HG02610 (cell line): ENCODE results near the gene PSG1.
"Not testable (repeated sequence)": the region's sequence is repeated elsewhere in the genome, so short reads cannot be mapped to it uniquely, and the experiment has no call there.

Source experiments
- ATAC-seq: cut with Tn5 transposase; IDR thresholded peaks from one replicate; pipeline ENCODE4 v1.9.1; 2021; ENCODE audit warnings: mild to moderate bottlenecking, moderate library complexity; ENCODE audit not compliant: unreplicated experiment

Gene PSG1

DNA sequence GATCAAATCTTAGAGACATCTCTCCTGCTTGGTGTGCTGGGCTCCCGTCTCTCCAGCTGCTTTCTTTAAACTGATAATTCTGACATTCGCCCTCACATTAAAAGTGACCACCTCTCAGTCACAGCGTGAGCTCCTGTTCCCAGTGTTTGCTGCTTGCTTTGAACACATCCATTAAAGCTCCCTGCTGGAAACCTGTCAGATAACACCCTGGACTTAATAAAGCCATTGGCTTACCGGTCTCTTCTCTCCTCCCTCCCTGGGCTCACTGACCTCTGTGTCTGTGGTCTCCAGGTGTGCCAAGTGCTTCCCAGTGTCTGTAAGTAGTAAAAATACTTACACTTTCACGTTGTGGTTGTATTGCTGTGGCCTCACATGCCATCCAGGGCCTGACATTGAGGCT lies 2.5 kb upstream of the PSG1 start:
- not testable (repeated sequence) for ATAC-seq

DNA sequence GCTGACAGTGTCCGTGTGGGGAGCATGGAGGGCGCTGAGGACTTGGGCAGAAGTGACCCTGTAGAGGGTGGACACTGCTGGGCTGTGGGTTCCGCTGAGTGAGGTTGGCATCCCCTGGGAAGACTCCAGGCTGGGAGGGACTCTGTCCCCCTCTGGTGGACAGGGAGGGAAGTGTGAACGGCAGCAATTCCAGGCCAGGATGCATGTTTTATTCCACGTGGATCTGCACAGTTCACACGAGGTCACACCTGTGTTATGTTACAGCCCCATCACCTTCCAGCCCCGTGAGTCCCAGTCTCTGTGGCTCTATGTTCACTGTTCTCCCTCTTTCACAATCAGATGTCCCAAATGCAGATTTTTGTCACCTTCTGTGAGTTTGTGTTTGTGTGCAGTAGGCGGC lies 1.8 kb upstream of the PSG1 start:
- ATAC-seq, result not testable (repeated sequence)

DNA sequence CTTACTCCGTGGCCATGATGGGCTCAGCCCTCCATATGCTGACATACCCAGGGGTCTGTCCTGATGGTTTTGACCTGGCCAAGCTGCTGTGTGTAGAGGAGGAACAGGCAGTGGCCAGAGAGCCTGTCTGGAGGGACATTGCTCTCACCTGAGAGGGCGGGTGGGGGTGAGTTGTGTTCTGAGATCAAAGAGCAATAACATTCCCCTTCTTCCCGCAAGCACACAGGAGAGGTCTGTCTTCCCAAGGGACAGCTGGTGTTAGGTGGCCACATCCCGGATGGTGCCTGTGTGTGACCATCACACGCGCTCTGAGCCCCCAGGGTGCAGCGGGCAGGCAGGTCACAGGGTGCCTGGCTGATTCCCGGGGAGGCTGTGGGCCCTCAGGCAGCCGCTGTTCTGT lies 1.1 kb upstream of the PSG1 start:
- ATAC-seq, result not testable (repeated sequence)

DNA sequence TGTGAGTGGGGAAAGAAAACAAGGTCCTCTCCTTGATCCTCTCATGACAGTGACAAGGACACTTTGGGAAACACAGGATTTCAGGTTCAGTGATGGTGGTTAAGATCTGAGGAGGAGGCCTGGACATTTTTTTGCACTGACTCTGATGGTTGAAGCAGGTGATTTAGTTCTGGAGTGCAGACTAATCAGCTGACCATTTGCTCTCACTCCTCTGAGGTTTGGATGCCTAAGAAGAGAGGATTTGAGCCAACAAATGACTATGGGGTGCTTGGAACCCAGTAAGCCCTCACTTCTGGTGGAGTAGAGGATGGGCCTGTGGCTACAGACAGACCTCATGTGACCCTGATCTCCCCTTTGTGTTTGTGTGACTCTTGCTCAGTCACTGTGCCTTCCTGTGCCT lies 2.9 kb downstream of the PSG1 start:
- ATAC-seq, result not testable (repeated sequence)

DNA sequence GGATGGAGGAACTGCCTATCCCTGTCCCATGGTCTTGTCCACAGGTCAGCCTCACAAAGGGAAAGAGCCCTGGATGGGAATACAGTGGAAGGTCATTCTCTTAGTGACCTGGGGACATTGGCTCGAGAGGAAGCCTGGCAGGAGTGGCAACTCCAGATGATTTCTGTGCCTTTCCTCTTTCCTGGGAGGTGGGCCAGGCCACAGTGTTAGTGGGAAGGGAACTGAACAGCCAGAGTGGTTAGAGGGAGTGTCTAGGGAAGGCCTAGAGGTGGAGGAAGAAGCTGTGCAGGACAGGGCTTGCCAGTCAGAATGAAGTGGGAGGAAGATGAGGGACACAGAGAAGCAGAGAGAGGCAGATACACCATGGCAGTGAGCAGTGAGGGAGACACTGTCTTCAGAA lies 3.6 kb downstream of the PSG1 start:
- ATAC-seq, result not testable (repeated sequence)

DNA sequence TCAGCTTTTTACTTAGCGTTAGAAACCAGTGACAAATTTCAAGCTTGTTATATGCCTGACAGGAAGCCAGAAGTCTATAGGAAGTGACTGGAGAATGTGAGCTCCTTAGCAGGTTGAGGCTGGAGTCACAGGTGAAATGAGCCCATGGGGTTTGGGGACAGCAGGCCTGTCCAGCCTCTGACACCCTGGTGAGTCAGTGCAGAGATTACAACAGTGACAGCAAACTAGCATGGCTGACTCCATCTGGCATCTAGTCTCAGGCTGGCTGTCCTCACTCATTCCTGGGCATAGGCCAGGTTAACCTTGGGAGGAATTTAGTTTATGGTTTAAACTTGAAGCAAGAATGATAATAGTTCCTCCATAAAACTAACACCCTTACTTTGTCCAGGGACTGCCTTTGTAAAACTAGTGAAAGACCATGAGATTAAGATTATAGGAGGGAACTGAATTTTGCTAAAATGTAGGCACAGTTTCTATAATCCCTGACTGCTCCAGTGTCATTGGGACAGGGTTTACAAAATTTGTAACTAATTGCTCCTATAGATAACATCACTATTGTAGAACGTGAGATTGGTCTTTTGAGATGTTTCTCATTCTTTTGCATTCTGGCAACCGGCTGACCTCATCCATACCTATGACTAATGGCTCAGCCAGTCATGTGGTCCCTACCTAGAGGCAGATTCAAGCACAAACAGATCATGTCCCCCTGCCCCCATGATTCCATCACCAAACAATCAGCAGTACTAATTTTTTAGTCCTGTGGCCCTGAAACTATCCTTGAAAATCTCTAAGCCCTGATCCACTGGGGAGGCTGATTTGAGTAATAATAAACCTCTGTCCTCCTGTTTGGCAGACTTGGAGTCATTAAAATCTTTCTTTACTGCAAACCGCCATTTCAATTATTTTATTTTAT lies 4.4 kb downstream of the PSG1 start:
- ATAC-seq, result not testable (repeated sequence)

DNA sequence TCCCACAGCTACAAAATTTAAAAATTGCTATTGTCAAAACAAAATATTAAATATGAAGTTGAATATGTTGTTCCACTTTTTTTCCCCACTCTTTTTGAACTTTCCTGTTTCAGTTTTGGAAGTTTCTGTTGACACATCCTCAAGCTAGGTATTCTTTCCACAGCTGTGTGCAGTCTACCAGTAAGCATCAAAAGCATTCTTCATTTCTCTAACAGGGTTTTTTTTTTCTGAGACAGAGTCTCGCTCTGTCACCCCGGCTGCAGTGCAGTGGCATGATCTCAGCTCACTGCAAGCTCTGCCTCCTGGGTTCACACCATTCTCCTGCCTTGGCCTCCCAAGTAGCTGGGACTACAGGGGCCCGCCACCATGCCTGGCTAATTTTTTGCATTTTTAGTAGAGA lies 5.4 kb downstream of the PSG1 start:
- not testable (repeated sequence) for ATAC-seq

DNA sequence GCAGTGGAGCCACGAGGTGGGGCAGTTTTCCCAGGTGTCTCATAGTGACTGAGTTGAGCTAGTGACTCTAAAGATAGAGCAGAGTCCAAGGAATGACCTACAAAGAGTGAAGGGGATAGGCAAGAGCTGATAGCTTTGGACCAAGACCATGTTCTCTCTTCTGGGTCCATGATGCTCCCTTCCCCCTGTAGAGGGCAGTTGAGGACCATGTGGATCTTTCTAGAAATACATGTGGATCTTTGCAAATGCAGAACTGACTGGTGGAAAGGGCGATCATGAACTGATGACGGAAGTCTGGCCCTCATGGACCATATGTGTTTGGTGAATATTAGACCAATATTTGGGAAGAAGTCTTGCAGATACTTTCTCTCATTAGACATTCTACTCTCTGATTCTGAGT lies 6.9 kb downstream of the PSG1 start:
- no peak for ATAC-seq

DNA sequence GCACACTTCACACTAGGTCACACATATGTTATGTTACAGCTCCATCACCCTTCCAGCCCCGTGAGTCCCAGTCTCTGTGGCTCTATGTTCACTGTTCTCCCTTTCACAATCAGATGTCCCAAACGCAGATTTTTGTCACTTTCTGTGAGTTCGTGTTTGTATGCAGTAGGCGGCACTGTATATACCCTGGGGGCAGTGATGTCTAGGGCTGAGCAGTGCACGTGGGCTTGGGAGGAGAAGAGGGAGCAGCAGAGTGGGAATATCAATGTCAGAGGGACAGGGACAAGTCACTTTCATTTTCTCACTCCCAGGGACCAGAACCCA lies 22.0 kb downstream of the PSG1 start:
- no peak for ATAC-seq

DNA sequence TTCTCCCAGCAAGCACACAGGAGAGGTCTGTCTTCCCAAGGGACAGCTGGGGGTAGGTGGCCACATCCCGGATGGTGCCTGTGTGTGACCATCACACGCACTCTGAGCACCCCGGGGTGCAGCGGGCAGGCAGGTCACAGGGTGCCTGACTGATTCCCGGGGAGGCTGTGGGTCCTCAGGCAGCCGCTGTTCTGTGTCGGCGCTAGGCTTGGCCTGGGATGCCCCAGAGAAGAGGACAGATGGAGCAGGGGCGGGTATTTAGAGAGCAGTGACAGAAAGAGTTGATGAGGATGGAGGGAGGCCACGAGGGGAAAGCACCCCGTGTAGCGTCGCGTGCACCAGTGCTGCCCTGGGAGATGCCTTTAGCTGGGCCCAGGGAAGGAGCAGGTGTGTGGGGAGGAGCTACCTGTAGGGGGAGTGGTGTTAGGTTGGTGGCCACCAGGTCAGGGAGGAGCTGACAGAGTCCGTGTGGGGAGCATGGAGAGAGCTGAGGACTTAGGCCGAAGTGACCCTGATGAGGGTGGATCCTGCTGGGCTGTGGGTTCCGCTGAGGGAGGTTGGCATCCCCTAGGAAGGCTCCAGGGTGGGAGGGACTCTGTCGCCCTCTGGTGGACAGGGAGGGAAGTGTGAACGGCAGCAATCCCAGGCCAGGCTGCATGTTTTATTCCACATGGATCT lies 22.5 kb downstream of the PSG1 start:
- not testable (repeated sequence) for ATAC-seq

DNA sequence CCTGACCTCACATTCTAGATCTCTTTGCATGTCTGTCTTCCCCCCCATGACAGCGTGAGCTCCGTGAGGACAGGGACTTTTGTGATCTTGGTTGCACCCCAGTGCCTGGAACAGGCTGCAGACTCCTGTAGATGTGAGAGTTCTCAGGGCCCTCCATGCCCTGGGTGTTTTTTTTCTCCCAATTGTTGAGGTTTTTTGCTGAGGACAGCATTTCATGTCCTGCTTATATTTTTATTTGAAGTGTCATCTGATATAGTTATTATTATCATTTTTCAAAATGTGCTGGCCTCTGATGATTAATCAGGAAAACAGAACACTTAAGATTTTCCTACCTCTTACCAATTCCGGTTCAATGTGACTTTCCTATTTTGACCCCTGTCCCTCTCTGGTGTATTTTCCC lies 24.8 kb downstream of the PSG1 start:
- ATAC-seq, result not testable (repeated sequence)

DNA sequence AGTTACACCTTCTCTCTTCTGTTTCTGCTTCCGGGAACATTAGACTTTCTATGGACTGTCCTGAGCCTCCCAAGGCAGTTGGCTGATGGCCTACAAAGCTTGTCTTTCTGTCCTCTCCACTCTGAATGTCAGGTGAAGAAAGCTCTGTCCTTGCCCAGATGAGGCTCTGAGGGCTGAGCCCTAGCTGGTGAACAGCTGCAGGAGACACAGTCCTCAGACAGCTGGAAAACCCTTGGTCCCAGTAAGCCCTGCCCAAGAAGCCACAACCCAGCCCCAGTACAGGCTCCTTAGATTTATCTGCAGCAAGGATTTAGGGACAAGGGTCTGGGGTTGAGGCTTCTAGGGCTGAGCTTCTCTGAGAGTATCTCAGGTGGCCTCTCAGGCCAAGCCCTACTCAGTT lies 26.3 kb downstream of the PSG1 start:
- ATAC-seq, result not testable (repeated sequence)

DNA sequence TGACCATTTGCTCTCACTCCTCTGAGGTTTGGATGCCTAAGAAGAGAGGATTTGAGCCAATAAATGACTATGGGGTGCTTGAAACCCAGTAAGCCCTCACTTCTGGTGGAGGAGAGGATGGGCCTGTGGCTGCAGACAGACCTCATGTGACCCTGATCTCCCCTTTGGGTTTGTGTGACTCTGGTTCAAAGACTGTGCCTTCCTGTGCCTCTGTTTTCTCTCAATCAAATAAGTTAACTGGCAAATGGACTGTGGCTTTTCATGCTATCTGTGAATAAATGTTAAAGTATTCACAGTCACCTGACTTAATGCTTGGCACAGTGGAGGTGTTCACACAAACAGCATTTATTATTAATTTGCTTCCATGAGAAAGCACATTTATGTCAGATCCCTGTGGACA lies 26.7 kb downstream of the PSG1 start:
- ATAC-seq, result not testable (repeated sequence)

DNA sequence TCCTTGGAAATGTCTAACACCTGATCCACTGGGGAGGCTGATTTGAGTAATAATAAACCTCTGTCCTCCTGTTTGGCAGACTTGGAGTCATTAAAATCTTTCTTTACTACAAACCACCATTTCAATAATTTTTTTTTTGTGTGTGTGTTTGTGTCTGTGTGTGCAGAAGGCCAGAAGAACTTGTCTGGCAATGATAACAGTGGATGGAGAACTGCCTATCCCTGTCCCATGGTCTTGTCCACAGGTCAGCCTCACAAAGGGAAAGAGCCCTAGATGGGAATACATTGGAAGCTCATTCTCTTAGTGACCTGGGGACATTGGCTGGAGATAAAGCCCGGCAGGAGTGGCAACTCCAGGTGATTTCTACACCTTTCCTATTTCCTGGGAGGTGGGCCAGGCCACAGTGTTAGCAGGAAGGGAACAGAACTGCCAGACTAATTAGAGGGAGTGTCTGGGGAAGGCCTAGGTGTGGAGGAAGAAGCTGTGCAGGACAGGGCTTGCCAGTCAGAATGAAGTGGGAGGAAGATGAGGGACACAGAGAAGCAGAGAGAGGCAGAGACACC lies 27.7 kb downstream of the PSG1 start:
- not testable (repeated sequence) for ATAC-seq

DNA sequence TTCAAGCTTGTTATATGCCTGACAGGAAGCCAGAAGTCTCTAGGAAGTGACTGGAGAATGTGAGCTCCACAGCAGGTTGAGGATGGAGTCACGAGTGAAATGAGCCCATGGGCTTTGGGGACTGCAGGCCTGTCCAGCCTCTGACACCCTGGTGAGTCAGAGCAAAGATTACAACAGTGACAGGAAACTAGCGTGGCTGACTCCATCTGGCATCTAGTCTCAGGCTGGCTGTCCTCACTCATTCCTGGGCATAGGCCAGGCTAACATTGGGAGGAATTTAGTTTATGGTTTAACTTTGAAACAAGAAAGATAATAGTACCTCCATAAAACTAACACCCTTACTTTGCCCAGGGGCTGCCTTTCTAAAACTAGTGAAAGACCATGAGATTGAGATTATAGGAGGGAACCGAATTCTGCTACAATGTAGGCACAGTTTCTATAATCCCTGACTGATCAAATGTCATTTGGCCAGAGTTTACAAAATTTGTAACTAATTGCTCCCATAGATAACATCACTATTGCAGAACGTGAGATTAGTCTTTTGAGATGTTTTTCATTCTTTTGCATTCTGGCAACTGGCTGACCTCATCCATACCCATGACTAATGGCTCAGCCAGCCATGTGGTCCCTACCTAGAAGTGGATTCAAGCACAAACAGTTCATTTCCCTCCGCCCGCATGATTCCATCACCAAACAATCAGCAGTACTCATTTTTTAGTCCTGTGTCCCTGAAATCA lies 28.4 kb downstream of the PSG1 start:
- no peak for ATAC-seq

DNA sequence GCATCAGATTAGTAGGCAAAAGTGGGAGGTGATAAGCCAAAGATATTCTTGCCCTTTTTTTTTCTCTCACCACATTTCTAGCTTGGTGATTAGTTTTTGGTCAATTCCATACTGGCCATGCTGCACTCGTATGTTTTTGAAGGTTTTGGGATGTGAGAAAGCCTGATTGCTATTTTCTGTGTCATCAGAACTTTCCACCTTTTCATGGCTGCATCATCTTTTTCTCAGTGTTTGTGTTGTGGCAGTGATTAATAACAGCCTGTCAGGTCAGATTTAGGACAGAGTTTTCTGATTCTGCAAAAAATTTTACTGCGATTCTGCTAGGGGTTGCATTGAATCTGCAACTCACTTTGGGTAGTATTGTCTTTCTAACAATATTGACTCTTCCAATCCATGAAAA lies 32.9 kb downstream of the PSG1 start:
- no peak for ATAC-seq

DNA sequence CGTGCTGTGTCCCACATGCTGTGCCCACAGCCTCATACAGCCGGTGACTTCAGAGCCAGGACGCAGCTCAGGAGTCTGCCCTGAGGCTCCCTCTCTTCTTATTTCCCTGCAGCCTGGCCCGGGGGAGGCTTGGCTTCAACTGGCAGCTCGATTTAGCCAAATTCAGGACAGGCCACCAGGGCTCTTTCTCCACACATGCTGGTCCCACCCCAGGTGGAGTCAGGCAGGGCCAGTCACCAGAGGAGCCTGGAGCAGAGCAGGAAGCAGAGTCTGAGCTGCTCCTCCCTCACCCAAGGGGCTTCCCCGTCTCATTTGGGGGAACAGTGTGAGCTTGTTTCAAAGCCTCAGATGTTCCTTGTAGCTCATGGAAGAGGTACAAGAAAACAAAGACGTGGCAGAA lies 35.9 kb downstream of the PSG1 start:
- not testable (repeated sequence) for ATAC-seq

DNA sequence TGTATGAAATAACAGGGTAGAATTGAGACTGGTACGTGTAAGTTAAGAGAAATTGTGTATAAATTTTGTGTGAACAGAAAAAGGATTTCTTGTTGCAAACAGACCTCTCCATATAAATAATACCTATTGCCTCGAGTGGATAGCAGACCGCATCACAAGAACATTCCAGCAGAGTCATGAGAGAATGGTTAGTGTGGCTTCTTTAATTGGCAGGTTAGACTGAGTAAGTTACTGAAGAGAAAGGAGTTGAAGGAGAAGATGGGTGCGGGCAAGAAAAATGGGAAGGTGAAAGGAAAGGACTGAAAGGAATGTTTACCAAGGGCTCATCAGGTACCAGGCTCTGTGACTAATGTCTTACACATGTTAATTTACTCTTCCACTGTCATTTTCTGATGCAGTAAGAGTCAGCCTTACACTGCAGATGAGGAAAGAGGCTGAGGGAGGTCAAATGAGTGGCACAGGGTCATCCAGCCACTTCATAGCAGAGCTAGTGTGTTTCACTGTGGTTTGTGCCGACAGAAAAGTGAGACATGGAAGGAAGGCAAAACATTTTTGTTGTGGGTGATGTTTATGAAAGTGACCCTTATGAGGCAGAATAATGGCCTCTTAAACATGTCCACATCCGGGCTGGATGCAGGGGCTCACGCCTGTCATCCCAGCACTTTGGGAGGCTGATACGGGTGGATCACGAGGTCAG lies 46.6 kb downstream of the PSG1 start:
- not testable (repeated sequence) for ATAC-seq

DNA sequence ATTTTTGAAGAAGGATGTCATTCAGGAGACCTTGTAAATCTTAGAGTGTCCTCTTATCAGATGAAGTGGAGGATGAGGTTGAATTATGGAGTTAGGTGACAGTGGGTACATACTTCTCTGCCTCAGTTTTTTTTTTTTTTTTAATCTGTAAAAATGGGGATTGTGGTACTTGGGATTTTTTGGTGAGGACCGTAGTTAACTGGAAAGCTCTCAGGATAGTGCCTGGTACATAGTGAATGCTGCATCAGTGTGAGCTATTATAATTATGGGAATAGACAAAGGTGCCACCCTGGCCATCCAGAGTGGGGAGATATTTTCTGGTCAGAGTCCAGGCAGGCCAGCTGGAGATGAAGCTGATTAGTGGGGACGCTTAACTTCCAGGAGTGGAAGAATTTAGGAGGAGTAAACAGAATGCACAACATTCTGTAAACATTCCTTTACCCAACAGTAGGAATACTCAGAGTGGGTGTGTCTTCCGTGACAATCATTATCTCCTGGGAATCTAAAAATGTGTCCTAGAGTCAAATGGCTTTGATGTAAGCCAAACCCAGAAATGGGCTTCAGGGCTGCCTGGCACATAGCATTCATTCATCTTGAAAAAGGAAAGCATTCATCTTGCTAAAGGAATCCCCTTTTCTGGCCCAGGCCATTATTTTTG lies 47.4 kb downstream of the PSG1 start:
- not testable (repeated sequence) for ATAC-seq
